Neural crest cell (in vitro differentiated cells): ENCODE measurements around the gene ETV3. TPM values are rescaled to one million over a fixed set of nuclear protein-coding genes. Genes with fewer than 3 reads are reported as not detected.
A peak's percentile ranks its signal among the peaks of the same experiment; 100 is the strongest.

Experiments
- DNase-seq: peaks from one replicate; pipeline ENCODE4 v3.0.0; 2021; ENCODE audit warnings: low read depth, mixed read lengths, low spot score
- H3K27ac Mint-ChIP-seq: one replicate; pipeline ENCODE4 v1.8.0; 2021; ENCODE audit warnings: mild to moderate bottlenecking, mixed read lengths; ENCODE audit not compliant: unreplicated experiment
- H3K27me3 Mint-ChIP-seq: 2 replicates; pipeline ENCODE4 v1.8.0; 2021; ENCODE audit warnings: low read depth, mild to moderate bottlenecking, mixed read lengths
- H3K36me3 Mint-ChIP-seq: 2 replicates; pipeline ENCODE4 v1.8.0; 2021; ENCODE audit warnings: low read depth, mild to moderate bottlenecking, mixed read lengths
- H3K4me1 Mint-ChIP-seq: 2 replicates; pipeline ENCODE4 v1.8.0; 2021; ENCODE audit warnings: mixed read lengths
- H3K4me3 Mint-ChIP-seq: one replicate; pipeline ENCODE4 v1.8.0; 2021; ENCODE audit warnings: mild to moderate bottlenecking, mixed read lengths
- H3K9me3 Mint-ChIP-seq: 2 replicates; pipeline ENCODE4 v1.8.0; 2021; ENCODE audit warnings: mixed read lengths
- CTCF ChIP-seq: fragments of 200-600 bp; sonication (generic); conservative IDR thresholded peaks from 2 replicates; pipeline ENCODE4 v1.5.0; 2021; ENCODE audit warnings: antibody characterized with exemption, mild to moderate bottlenecking
- total RNA-seq: library from RNA; stranded (reverse); gene quantifications from 2 replicates; pipeline ENCODE4 v1.2.1, GENCODE V29; 2021

ETV3 gene
- total RNA-seq, 1 donor from 2014 or later = 29.7 TPM

- no peak for TF ChIP-seq CTCF
- no peak for DNase-seq
- Mint-ChIP-seq H3K9me3 (peaks cover 3% of the 10 kb centered on the region), H3K4me3 (no peak overlapping the region), H3K36me3 (no peaks in the 10 kb centered on the region), H3K4me1 (peaks cover 3% of the 10 kb centered on the region), H3K27me3 (no peaks in the 10 kb centered on the region), H3K27ac (no peak overlapping the region)
Measured at GRCh38 chr1:157081707-157082106, 56.5 kb downstream of the ETV3 start.

GRCh38 chr1:157080714-157081113 lies 57.5 kb downstream of the ETV3 start:
- no peak for TF ChIP-seq CTCF
- Mint-ChIP-seq H3K27ac (no peak overlapping the region), H3K9me3 (peaks cover 3% of the 10 kb centered on the region), H3K36me3 (no peaks in the 10 kb centered on the region), H3K4me1 (peaks cover 3% of the 10 kb centered on the region), H3K4me3 (no peak overlapping the region), H3K27me3 (no peaks in the 10 kb centered on the region)
- DNase-seq = no peak

GRCh38 chr1:157077394-157077793 lies 60.8 kb downstream of the ETV3 start:
- DNase-seq = no peak
- Mint-ChIP-seq H3K4me1 (peaks cover 13% of the 10 kb centered on the region), H3K9me3 (peaks cover 3% of the 10 kb centered on the region), H3K27me3 (no peaks in the 10 kb centered on the region), H3K36me3 (no peaks in the 10 kb centered on the region), H3K4me3 (no peak overlapping the region), H3K27ac (no peak overlapping the region)
- TF ChIP-seq CTCF = no peak

- TF ChIP-seq CTCF = peak; percentile 71
- no peaks in the 10 kb centered on the region for H3K27me3 Mint-ChIP-seq
- peaks cover 2% of the 10 kb centered on the region for H3K9me3 Mint-ChIP-seq
- H3K4me1 Mint-ChIP-seq = peaks cover 10% of the 10 kb centered on the region
- no peak overlapping the region for H3K4me3 Mint-ChIP-seq
- DNase-seq = peak; percentile 65
- no peak overlapping the region for H3K27ac Mint-ChIP-seq
- H3K36me3 Mint-ChIP-seq = no peaks in the 10 kb centered on the region
Measured at GRCh38 chr1:157073944-157074685, 64.1 kb downstream of the ETV3 start.

Other genes with a start within 250 kb of the ETV3 start
- 6.8 and 6.9 TPM in 2 replicates for gene PEAR1, start 244.7 kb downstream of the ETV3 start, total RNA-seq
- gene LRRC71, start 217.8 kb downstream of the ETV3 start, total RNA-seq = not detected in 2 replicates
- gene ARHGEF11, start 92.7 kb downstream of the ETV3 start, total RNA-seq = 51.5 and 52.7 TPM in 2 replicates
- 0.19 and 0.23 TPM in 2 replicates for gene ETV3L, start 38.6 kb downstream of the ETV3 start, total RNA-seq